ENCODE measurements around the gene AIM2.

Gene AIM2

GRCh38 chr1:159014851-159015250, 61.7 kb downstream of the AIM2 start:
- H3K4me3 ChIP-seq = peak overlapping the region in 9 of 10 experiments; percentile 37 to 90 (median 77); a peak in 16 of 20 replicates
- H3K36me3 ChIP-seq = peaks cover 60 to 73% (median 65%) of the 10 kb centered on the region in 11 experiments
- H3K27ac ChIP-seq = peak overlapping the region; percentile 73 to 99 (median 80)

DNA sequence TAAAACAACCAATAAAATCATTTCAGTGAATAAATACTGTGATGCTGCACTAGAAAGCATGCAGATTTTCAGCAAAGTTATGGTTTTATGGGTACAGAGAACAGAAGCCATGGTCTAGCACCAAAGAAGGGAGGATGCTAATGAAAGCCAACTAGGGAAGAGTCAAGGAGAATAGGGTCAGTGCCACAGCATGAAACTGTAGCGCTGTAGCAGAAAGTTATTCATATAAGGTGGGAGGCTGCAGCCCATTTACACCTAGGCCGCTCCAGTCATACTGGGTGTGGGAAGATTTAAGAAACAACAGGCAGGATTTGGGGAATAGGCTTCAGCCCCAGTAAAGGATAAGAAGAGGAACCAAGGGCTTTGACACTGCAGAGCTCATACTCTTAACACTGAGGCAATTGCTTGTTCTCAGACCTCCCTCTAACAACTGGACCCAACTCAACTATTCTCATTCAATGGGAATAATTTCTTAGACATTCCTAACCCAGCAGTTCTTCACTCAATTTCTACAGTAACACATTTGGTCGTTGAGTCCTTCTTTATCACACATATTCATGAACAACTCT, 62.5 kb downstream of the AIM2 start:
- peak overlapping the region; percentile 78 to 98 (median 83); a peak in 21 of 22 replicates for H3K4me2 ChIP-seq
- H3K9ac ChIP-seq = peak overlapping the region in 2 of 11 experiments; percentile 96; a peak in 4 of 22 replicates
- H3K4me1 ChIP-seq = peaks cover 41 to 67% (median 51%) of the 10 kb centered on the region in 10 experiments

More at GRCh38 chr1:159014851-159015250, 61.7 kb downstream of the AIM2 start:
- peak overlapping the region in 9 of 11 experiments; percentile 12 to 96 (median 60); a peak in 15 of 22 replicates for H3K9ac ChIP-seq
- H3K4me1 ChIP-seq = peaks cover 36 to 66% (median 46%) of the 10 kb centered on the region in 10 experiments
- peaks cover 0 to 37% (median 10%) of the 10 kb centered on the region in 11 experiments; a peak in 10 of 22 replicates for H4K20me1 ChIP-seq
- no peak for TF ChIP-seq Cebpa-rat (IDR thresholded peaks at IDR 0.05)
- H3K9me3 ChIP-seq (replicated peaks in 1 of 11) = peaks cover 0 to 33% (median 22%) of the 10 kb centered on the region in 11 experiments; a peak in 18 of 22 replicates
- peak overlapping the region; percentile 46 to 98 (median 83) for H3K4me2 ChIP-seq
- no peaks in the 10 kb centered on the region for H3K27me3 ChIP-seq

GRCh38 chr1:159012495-159012894, 64.1 kb downstream of the AIM2 start:
- H3K4me1 ChIP-seq = peaks cover 50 to 68% (median 62%) of the 10 kb centered on the region in 10 experiments

More for the DNA sequence above, 62.5 kb downstream of the AIM2 start:
- Histone ChIP-seq H4K20me1 (peaks cover 0 to 29% (median 3%) of the 10 kb centered on the region in 11 experiments; a peak in 7 of 22 replicates), H3K4me3 (peak overlapping the region in 8 of 10 experiments; percentile 72 to 90 (median 82); a peak in 17 of 20 replicates), H3K27ac (peak overlapping the region in 9 of 11 experiments; percentile 7 to 99 (median 95); a peak in 13 of 22 replicates), H3K9me3 (replicated peaks in 1 of 11) (peaks cover 0 to 29% (median 22%) of the 10 kb centered on the region in 11 experiments; a peak in 18 of 22 replicates), H3K36me3 (peaks cover 53 to 65% (median 57%) of the 10 kb centered on the region in 11 experiments), H3K27me3 (no peaks in the 10 kb centered on the region)
- no peak for TF ChIP-seq Cebpa-rat (IDR thresholded peaks at IDR 0.05)

More at GRCh38 chr1:159012495-159012894, 64.1 kb downstream of the AIM2 start:
- peaks cover 0 to 15% (median 3%) of the 10 kb centered on the region in 11 experiments; a peak in 5 of 22 replicates for H4K20me1 ChIP-seq
- peak overlapping the region; percentile 72 to 90 (median 78) for H3K4me3 ChIP-seq
- peak overlapping the region; percentile 67 to 99 (median 94) for H3K27ac ChIP-seq
- H3K9me3 ChIP-seq (replicated peaks in 1 of 11) = peaks cover 0 to 25% (median 22%) of the 10 kb centered on the region in 11 experiments; a peak in 18 of 22 replicates
- no peak for TF ChIP-seq Cebpa-rat (IDR thresholded peaks at IDR 0.05)
- peak overlapping the region; percentile 72 to 96 (median 90) for H3K9ac ChIP-seq
- H3K27me3 ChIP-seq = no peaks in the 10 kb centered on the region
- H3K36me3 ChIP-seq = peaks cover 37 to 49% (median 41%) of the 10 kb centered on the region in 11 experiments
- H3K4me2 ChIP-seq = peak overlapping the region; percentile 78 to 98 (median 83)
